NCI-H2107 treated with DMSO at 0.1 percent for 48 hours (cell line): ENCODE results near the gene AGPAT4.

Experiments used
- DNase-seq: peaks from one replicate; lab custom pipeline; 2025; ENCODE audit not compliant: unreplicated experiment; lab: John Stamatoyannopoulos, UW

The AGPAT4 gene

GRCh38 chr6:161169035-161169434, 104.8 kb downstream of the AGPAT4 start:
- peak; percentile 30 for DNase-seq

GRCh38 chr6:161168281-161168891, 105.5 kb downstream of the AGPAT4 start:
- peak; percentile 81 for DNase-seq

- DNase-seq: no peak
Observed at GRCh38 chr6:161166677-161167076, 107.2 kb downstream of the AGPAT4 start.

- no peak for DNase-seq
Observed at GRCh38 chr6:161166176-161166575, 107.7 kb downstream of the AGPAT4 start.

GRCh38 chr6:161164182-161164625, 109.7 kb downstream of the AGPAT4 start:
- DNase-seq: no peak

- DNase-seq: no peak
Observed at GRCh38 chr6:161163466-161164181, 110.2 kb downstream of the AGPAT4 start.

- DNase-seq: no peak
Observed at GRCh38 chr6:161162722-161163121, 111.1 kb downstream of the AGPAT4 start.

- DNase-seq: no peak
Observed at GRCh38 chr6:161161889-161162624, 111.8 kb downstream of the AGPAT4 start.

- DNase-seq: no peak
Observed at GRCh38 chr6:161161121-161161520, 112.7 kb downstream of the AGPAT4 start.

- DNase-seq: no peak
Observed at GRCh38 chr6:161154796-161155335, 119.0 kb downstream of the AGPAT4 start.

GRCh38 chr6:161153725-161154124, 120.1 kb downstream of the AGPAT4 start:
- no peak for DNase-seq

- no peak for DNase-seq
Observed at GRCh38 chr6:161152907-161153662, 120.8 kb downstream of the AGPAT4 start.

GRCh38 chr6:161152527-161152862, 121.4 kb downstream of the AGPAT4 start:
- no peak for DNase-seq

- no peak for DNase-seq
Observed at GRCh38 chr6:161151660-161152526, 122.0 kb downstream of the AGPAT4 start.

GRCh38 chr6:161151059-161151645, 122.7 kb downstream of the AGPAT4 start:
- no peak for DNase-seq

GRCh38 chr6:161150566-161150965, 123.3 kb downstream of the AGPAT4 start:
- DNase-seq: no peak

GRCh38 chr6:161150136-161150535, 123.7 kb downstream of the AGPAT4 start:
- DNase-seq: no peak

- no peak for DNase-seq
Observed at GRCh38 chr6:161143663-161144430, 130.0 kb downstream of the AGPAT4 start.

GRCh38 chr6:161142957-161143296, 130.9 kb downstream of the AGPAT4 start:
- no peak for DNase-seq
